NCI-H1694 treated with DMSO at 0.1 percent for 48 hours (cell line): ENCODE results near the gene POLG.

Experiments
- DNase-seq: peaks from one replicate; lab custom pipeline; 2025; lab: John Stamatoyannopoulos, UW

The POLG gene

DNA sequence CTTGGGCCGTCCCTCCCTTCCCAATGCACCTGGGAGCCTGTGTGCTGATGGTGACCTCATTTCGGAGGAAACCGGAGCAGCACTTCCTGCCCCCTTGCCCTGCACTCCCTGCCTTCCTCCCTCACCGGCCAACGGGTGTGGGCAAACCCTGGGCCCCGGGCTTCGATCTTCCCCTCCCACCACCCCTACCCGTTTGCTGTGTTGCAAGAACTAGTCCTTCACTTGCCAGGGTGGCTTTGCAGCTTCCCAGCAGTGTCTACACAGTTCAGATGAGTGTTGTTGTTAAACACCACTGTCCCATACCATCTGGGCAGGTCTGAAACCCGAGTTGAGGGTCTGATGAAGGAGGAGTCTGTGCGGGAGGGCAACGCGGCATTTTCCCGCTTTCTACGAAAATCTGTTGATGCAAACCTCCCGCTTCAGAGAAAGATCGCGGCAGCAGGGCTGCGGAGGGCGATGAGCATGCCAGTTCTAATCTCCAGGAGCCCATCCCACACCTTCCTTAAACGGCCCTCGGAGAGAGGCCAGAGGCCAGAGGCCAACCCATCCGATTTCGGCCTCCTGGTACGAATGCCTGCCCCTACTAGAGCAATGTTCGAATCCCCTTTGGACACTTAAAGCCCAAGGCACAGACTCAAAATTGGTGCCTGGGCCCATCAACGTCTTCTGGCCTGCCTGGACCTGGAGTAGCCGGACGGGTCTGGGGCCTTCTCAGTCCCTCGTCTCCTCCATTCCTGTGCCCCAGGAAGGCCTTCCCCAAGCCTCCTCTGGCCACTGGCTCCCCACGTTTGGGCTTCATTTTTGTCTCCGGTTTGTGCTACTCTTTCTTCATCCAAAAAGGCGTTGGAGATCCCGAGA lies 35.7 kb upstream of the POLG start:
- no peak for DNase-seq

DNA sequence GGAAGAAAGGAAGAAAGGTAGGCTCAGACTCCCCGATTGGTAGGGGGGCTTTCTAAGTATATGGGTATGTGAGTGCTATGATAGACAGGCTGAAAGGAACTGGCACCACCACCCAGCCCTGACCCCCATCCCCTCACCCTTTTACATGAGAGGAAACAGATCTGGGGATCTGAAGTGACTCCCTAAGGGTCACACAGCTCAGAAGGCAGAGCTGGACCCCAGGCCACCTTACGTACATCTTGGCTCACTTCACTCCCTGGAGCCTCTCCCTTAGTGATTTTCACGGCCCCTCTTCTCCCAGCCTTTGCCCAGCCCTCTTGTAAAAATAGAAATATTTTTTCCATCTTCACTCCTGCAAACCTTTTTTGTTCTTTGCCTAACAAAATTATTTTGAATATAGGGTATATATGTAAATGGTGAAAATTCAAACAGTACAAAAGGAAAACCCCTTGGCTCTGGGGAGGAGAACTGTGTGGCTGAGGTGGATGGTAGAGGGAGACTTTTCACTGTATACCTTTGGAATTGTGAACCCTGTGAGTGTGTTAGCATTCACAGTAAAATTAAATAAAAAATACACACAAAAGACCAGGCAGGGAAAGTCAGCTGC lies 34.8 kb upstream of the POLG start:
- no peak for DNase-seq

DNA sequence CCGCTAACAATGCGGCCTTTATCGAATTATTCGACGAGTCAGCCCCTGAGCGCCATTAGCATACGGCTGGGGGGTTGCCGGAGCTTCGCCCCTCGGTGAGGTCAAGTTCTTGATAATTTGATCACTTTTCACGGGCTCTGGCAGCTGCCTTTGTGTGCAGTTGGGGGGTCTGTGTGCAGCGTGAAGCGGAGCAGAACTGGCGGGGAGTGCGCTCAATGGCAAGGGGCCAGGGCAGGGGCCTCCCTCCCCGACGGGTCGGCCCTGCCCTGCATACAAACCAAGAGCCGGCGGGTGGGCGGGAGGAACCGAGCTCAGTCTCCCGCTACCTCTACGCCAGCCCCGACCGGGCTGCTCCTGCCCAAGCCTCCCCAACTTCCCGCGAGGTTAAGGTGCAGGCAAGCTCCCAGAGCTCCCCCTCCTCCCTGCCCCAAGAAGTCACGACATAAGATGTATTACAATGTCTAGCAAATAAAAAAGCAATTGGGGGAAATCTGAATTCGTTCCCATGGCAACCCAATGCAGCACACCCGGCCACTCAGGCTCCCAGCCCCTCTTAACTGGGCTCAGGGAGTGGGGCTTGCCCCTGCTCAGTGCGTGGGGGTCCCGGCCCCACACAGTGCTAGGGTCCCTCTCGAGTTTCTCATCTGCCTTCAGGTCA lies 34.1 kb upstream of the POLG start:
- DNase-seq = no peak

DNA sequence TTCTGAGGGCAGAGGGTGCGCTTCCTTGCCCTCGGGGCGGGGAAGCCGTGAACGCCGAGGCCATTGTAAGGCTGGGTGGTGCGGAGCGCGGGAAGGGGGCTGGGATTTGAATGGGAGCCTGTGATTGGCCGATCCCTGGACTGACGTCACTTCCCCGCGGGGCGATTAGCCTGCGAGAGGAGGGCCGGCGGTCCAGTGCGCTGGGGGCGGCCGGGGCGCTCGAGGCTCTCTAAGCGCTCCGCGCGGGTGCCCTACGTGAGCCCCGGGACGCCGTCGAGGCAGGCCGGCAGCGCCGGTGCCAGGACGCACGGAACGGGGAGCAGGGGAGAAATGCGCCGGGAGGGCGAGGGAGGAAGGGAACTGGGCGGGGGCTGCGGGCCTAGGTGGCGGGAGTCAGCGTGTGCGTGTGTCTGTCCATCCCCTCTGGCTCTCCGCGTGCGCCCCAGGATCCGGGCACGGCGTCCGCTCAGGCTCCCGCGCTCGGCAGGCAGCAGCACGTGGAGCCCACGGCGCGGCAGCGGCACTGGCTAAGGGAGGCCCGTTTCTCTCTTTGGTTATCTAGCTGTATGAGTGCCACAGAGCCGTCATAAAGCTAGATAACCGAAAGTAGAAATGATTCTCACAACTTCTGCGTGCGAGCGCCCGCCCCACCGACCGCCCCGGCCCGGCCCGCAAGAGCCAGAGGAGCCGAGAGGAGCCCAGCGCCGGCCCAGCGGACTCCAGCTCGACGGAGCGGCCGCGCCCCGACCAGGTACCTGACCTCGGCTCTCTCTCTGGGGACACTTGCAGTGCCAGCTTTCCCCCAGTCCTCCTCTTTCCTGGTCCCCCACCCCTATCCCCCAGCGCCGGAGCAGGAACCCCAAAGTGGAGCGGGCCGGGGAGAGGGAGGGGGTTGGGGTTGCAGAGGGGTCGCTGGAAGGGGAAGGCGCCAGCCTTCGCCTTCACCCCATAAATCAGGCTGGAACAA lies 33.1 kb upstream of the POLG start:
- no peak for DNase-seq

DNA sequence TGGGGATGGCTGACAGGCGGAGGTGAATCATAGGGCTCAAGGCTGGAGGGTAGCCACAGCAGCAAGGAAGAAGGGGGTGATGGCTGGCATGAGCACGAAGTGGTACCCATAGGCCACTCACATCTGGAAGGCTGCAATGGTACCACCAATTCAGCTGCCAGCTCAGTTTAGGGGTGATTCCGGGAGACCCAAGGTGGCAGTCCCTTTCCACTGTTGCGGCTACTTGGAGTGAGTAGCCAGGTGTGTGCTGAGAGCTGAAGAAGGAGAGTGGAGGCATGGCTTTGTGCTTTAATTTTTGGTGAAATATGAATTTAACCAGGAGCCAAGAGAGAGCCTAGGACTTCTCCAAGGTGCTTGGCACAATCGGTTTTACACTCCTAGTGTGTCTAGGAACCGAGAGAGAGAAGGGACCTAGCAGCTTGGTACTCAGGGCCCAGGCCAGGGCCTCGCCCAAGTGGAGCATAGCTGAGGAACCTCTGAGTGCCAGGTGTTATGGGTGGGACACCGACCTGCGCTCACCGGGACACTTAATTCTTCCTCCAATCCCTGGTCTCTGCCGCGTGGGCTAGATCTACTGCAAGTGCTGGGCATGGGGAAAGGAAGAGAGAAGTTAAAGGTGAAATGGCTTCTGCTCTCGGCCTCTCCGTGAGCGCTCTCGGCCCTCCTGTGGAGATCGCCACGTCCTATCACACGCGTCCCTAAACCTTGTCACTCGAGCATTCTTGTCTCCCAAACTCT lies 32.2 kb upstream of the POLG start:
- DNase-seq = no peak

DNA sequence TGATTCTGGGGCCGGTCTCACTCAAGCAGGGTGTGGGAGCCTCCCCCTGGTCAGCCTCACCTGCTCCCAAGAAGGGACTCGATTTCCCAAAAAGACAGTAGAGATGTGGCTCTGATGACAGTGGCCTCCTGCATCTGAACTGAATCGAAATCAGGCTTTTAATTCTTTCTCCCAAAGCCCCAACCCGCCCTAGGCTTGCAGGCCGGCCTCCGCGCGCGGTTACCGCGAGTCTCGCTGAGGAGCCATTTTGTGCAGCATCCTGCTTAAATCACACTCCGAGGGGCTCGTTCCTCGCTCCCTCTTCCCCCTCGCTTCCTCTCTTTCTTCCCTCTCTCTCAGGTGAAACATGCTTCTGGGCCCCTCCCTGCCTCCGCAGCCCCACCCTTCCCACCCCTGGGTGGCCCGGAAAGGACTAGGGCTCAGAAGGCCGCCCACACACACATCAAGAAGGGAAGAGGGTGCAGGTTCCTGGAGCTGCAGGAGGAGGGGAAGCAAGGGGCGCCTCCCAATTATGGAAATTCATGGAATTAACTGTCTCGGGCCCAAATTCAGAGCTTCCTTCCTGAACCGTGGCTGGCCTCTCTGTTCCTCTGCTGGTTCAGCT lies 30.9 kb upstream of the POLG start:
- no peak for DNase-seq

DNA sequence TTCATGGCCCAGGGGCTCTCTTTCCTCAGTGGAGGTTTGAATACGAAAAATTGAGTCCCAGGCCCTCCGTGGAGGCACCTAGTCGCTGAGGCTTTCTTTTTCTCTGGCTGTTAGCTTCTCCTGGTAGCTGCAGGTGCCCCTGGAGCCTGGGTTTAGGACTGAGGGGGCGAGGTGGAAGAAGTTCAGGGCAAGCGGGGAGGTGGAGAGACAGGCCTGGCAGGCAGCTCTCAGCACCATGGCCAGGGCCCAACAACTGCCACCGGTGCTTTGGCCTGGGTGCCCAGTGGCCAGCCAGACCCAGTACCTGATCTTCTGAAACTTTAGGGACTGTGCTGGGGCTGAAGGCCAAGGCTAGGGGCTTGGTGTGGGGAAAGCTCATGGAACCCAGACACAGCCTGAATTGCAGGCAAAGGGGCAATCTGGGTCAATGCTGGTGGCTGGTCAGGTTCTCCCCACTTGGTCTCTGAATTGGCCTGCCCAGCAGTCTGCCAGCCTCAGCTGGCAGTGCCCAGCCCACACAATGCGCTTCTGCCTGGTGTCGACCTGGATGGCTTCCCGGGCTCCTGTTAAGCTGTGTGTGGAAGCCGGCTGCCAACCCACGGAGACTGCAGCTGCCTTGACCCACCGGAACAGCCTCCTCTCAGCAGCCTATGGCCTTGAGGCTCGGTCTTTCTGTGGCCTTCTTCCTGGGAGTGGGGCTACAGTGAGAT lies 30.3 kb upstream of the POLG start:
- no peak for DNase-seq

DNA sequence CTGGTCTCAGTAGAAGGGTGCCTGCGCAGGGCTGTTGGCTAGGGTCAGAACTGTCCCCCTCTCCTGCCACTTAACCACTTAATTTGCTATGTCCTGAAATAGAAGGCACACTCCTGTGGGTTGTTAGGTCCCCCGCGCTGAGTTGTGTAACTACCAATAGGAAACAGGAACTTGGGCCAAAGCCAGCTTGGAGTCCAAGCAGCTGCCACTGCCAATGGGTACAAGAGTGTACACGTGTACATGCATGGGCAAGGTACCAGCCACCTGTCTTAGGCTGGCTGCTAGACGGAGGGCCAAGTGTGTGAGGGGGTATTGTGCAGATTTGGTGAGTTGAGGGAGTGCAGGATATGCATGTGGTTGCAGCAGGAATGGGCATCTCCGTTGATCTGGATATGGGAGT lies 29.7 kb upstream of the POLG start:
- peak; percentile 84 for DNase-seq

DNA sequence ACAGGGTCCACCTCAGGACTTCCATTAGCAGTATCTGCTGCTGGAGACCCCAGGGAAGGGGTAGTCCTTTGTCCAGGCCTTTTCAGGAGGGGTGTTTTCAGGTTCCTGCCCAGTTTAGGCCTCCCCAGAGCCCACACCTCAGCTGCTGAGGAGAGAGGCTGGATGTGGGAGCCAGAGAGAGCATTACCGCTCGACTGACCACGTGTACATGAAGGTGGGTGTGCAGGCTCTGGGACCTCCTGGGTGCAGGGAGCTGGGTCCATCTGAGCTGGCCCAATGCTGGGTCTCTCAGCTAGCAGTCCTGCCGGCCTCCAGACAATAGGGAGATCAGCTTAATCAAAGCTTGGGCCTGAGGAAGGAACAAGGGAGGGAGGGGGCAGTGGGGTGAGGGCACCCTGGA lies 29.1 kb upstream of the POLG start:
- no peak for DNase-seq

DNA sequence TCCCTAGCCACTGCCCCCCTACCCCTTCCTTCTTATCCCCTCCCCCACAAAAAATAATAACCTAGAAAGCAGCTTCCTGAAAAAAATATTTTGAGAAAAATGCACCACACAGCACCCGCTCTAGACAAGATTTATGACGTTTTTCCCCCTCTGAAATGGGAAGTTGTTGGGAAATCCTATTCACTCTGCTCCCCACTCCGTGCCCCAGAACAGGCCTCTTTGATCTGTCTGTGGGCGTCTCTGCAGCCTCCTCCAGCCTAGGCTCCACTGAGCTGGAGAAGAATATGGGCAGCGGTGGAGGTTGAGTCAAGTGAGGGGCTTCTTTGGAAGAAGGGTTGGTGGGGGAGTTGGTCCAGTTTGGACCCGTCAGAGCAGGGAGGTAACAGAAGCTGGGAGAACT lies 28.5 kb upstream of the POLG start:
- no peak for DNase-seq

DNA sequence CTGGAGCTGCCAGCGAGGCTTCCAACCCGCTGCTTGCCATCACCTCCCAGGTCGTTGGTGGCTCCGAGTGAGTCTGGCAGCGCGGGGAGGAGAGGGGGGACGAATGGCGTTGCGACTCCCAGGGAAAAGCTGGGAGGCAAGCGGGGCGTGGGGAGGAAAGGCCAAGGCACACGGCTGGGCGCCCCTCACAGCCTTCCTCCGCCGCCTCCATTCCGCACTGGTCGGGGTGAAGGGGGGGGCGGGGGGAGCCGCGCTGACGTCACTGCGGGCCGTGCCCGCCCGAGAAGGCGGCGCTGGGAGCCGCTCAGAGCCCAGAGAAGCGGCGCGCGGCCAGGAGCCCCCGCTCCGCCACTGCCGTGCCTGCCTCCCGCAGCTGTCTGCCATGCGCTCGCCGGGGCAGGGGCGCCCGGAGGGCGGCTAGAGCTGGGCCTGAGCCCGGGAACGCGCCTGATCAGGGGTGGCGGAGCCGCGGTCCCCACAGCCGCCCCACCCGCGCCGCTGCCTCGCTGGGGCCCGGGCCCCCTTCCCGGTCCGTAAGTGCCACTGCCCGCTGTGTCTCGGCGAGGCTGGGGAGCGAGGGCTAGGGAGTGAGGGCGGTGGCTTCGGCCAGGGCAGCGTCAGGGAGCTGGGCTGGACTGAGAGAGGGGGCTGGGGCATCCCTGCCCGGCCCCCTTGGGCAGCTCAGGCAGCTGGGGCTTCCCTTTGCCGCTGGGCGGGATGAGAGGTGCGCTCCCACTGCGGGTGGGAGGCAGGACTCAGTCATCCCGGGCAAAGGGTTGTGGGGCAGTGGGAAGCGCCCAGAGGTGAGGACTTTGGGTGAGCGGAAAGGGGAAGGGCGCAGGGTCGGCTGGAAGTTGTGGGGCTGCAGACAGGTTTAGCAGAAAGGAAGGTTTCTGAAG lies 27.8 kb upstream of the POLG start:
- DNase-seq = peak; percentile 60

DNA sequence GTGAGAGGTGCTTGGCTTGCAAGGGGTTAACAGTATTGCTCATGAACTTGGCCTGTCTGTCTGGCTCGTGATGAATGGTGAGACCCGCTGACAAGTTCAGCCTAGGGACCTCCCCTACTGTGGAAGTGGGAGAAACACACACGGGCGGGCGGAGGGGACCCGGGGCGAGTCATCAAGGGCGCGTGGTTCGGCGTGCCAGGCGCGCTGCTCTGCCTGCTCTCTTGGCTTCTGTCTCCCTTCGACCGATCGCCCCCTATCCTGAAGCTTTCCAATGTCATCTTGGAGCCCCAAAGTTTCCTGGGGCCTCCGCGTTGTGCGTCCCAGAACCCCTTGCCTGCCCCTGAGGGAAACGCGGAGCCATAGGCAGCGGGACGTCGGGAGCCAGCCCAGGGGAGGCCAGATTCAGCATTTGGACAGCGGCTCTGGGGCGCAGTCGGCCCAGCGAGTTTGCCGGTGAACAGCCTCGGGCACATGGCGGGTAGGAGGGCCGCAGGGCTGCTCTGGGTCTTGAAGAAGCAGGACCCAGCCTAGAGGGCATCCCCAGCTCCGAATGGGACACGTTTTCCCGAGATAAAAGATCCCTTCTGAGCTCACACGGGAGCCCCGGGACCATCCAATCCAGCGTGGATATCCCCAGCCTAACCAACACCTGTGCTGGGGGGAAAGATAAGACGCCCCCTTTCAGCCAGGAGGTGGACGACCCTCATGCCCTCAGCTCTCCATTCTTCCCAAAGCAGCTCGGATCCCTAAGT lies 27.0 kb upstream of the POLG start:
- peak; percentile 25 for DNase-seq

DNA sequence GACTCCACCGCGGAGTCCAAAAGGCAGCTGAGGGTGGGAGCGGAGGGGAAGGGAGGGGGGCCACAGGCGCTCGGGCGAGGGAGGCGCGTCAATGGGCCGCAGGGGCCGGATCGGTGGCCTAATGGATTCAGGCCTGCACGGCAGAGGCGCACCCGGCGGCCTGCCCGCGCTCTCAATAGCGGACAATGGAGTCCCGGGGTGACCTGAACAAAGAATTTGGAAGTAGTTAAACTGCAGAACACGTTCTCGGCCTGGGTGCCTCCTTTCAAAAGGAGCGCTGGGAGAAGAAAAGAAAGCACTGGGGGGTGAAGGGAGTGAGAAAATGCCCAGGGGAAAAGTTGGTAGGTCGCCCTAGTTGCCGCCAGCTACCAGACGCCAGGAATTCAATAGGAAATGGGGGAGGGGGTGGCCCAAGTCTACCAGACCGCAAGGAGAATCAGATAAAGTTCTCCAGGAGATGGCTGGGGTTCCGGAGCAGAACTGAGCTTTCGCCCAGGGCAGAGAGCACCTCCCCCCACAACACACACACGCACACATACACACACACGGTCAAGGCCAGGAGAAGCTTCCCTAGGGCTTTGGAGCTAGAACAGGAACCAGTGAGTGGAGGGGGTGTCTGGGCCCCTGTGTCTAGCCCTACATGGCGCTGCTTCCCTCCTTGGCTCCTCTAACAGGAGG lies 25.8 kb upstream of the POLG start:
- no peak for DNase-seq

DNA sequence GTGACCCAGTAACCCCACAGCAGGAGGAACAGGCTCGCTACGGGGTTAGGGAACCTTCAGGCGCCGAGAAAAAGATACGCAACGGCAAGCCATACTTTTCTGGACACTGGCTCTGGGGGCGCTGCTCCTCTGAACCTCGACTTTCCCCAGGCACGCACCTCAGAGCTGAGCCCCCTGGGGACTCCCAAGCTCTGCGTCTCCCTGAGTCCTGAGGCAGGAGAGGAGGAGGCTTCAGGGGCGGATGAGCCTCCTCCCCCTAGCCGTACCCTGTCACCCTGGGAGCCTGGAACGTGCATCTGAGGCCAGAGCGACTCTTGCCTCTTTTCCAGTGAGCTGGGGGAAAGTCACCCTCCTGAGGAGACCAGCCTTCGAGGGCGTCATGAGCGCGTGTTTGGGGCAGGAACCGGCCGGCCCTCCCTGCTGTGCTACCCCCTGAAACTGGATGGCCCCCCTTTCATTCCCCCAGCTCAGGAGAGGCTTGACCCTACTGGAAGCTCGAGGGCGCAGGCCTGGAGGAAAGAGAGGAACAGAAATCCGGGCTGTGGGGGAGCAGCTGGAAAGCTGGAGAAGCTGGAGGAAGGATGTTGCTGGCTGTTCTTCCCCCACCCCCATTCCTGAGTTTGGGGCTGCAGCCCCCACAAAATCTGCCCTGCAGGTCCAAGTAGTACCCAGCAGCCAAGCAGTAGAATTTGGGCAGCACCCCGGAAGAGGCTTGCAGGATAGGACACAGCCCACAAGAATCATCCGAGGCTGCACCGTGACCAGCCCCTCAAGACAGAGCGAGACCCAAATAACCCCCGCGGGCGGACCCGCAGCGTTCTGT lies 25.1 kb upstream of the POLG start:
- no peak for DNase-seq

DNA sequence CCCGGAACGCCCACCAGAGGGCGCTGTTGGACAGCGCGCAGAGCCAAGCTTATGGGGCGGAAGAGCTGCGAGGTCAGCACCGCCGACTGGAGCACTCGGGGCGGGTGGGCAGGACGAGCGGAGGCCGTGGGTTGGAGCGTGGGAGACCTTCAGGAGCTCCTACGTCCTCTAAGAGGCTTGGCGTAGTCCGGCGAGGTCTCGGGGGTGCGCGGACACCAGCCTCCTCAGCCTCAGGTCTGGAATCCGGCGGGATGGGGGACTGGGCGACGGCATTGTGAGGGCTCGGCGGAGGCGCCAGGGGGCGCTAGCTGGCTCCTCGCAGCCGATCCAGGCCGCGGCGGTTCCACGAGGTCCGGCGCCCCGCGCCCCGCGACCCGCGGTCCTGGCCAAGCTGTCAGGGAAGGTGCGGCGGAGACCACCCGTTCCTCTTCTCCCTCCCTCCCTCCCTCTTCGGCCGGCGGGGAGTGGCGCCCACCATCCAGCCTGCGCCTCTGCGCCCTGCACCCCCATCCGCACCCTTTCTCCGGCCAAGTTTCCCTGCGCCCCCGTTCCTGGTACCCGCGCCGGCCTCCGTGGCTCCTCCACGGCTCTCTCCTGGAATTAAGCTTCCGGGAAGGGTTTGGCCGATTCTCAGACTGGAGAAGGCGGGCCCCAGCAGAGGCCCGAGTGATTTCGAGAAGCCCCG lies 24.3 kb upstream of the POLG start:
- peak; percentile 67 for DNase-seq

DNA sequence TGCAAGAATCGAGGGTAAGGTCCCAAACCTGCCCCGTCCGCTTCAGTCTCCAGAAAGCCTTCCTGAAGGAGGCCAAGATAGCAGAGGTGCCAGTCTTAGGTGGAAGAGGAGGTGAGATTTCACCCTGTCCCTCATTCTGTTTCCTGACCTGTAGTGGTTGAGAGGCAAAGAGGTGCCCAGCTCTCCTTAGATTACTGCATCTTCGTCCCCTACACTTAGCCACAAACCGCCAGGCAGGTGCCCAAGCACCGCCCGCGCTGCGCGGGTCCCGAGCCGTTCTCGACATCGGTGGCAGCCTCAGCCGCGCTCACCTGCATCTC lies 23.8 kb upstream of the POLG start:
- no peak for DNase-seq
